NT2/D1 (cell line): Measurements from ENCODE around the gene MYRF.

Source experiments
- DNase-seq: peaks from one replicate; pipeline ENCODE4 v3.0.0-alpha.2; 2011; ENCODE audit warnings: low read depth, low spot score
- H3K27me3 ChIP-seq: 2 replicates; pipeline ENCODE4 v1.6.0; 2011; ENCODE audit warnings: mild to moderate bottlenecking; ENCODE audit not compliant: insufficient read length, insufficient read depth
- H3K36me3 ChIP-seq: 2 replicates; pipeline ENCODE4 v1.6.1; 2011; ENCODE audit warnings: mild to moderate bottlenecking, low read length, mixed read lengths; ENCODE audit not compliant: insufficient read depth, insufficient read length
- H3K4me1 ChIP-seq: 2 replicates; pipeline ENCODE4 v1.5.1; 2011; ENCODE audit not compliant: insufficient read depth, insufficient read length
- H3K4me3 ChIP-seq: 2 replicates; pipeline ENCODE4 v1.5.1; 2011; ENCODE audit warnings: low read depth; ENCODE audit not compliant: insufficient read length
- H3K9ac ChIP-seq: 2 replicates; pipeline ENCODE4 v1.6.0; 2011; ENCODE audit warnings: low read depth; ENCODE audit not compliant: insufficient read length
- H3K9me3 ChIP-seq: 2 replicates; pipeline ENCODE4 v1.5.1; 2011; ENCODE audit warnings: mild to moderate bottlenecking, low read length; ENCODE audit not compliant: insufficient read depth
- SUZ12 ChIP-seq: IDR thresholded peaks from 2 replicates; pipeline ENCODE4 v1.6.1; 2011; ENCODE audit not compliant: insufficient read length, insufficient read depth; ENCODE audit errors: extremely low read depth
- YY1 ChIP-seq: IDR thresholded peaks from 2 replicates; pipeline ENCODE4 v1.6.1; 2011; ENCODE audit not compliant: insufficient read length, insufficient read depth
- ZNF274 ChIP-seq: IDR thresholded peaks from 2 replicates; pipeline ENCODE4 v1.6.1; 2011; ENCODE audit warnings: mild to moderate bottlenecking, low read depth, low read length

Gene MYRF

GRCh38 chr11:61743486-61744095 lies 8.8 kb upstream of the MYRF start:
- H3K27me3 ChIP-seq = no peaks in the 10 kb centered on the region
- H3K4me3 ChIP-seq = no peak overlapping the region
- no peaks in the 10 kb centered on the region for H3K9me3 ChIP-seq
- TF ChIP-seq YY1 (no peak), ZNF274 (no peak), SUZ12 (no peak)
- H3K4me1 ChIP-seq = peaks cover 38% of the 10 kb centered on the region
- H3K9ac ChIP-seq = no peak overlapping the region
- H3K36me3 ChIP-seq = peaks cover 57% of the 10 kb centered on the region
- no peak for DNase-seq

GRCh38 chr11:61744181-61744580 lies 8.3 kb upstream of the MYRF start:
- H3K4me1 ChIP-seq = peaks cover 44% of the 10 kb centered on the region
- no peaks in the 10 kb centered on the region for H3K9me3 ChIP-seq
- TF ChIP-seq YY1 = no peak
- TF ChIP-seq ZNF274 = no peak
- no peak for TF ChIP-seq SUZ12
- H3K4me3 ChIP-seq = no peak overlapping the region
- DNase-seq = no peak
- no peaks in the 10 kb centered on the region for H3K27me3 ChIP-seq
- peaks cover 52% of the 10 kb centered on the region for H3K36me3 ChIP-seq
- no peak overlapping the region for H3K9ac ChIP-seq

DNA sequence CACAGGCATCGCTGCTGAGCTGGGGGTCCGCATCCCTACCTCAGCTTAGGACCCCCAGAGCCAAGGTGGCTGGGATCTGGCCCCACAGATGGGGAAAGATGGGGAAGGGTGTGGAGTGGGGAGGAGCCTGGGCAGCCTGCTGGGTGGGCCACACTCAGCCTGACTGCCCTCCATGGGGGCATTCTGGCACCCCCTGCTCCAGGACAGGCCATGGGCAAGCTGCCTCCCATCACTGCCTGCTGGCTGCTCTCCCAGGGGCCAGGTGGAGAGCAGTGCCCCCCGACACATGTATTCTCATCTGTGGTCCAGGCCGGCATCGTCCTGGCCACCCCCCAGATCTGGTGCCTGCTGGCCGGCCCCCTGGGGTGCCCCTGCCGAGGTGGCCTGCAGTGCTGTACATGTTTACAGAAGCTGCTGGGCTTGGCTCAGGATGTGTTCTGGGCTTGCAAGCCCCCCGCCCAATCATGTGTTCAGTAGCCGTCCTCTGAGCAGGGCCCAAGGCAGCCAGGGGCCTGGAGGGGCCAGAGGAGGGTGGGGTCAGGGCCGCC lies 7.8 kb upstream of the MYRF start:
- Histone ChIP-seq H3K4me3 (no peak overlapping the region), H3K9ac (no peak overlapping the region), H3K27me3 (no peaks in the 10 kb centered on the region), H3K9me3 (no peaks in the 10 kb centered on the region), H3K4me1 (peaks cover 45% of the 10 kb centered on the region), H3K36me3 (peaks cover 47% of the 10 kb centered on the region)
- DNase-seq = no peak
- TF ChIP-seq YY1 (no peak), ZNF274 (no peak), SUZ12 (no peak)

DNA sequence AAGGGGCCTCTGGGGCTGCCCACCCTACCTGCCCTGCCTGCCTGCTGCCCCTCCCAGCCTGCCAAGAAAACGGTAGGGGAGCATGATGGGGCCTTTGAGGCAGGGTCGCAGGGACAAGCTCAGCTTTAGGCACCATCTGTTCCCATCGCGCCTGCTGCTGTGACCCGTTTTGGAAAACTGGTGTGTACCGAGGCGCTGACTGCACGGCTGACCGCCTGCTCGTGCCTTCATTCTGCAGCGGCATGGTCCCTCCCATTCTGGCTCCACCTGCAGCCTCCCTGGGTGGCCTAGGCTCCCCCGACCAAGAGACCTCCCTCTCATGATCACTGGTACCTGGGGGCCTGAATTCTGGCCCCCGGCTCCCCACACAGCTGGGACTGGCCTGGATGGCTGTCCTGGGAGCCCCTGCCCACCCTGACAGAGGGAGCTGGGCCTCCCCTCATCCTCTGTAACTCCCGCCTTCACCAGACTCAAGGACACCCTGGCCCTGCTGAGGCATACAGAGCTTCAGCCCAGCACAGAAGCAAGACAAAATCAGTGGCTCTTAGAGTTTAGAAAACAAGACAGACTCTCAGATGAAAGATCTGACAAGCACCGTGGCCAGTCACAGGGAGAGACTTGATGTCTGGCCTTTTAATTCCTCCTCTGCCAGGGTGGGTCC lies 6.5 kb upstream of the MYRF start:
- Histone ChIP-seq H3K9me3 (no peaks in the 10 kb centered on the region), H3K9ac (peak overlapping the region; percentile 14), H3K36me3 (peaks cover 34% of the 10 kb centered on the region), H3K4me1 (peaks cover 51% of the 10 kb centered on the region), H3K4me3 (no peak overlapping the region), H3K27me3 (peaks cover 2% of the 10 kb centered on the region)
- DNase-seq = no peak
- TF ChIP-seq SUZ12 (no peak), ZNF274 (no peak)

DNA sequence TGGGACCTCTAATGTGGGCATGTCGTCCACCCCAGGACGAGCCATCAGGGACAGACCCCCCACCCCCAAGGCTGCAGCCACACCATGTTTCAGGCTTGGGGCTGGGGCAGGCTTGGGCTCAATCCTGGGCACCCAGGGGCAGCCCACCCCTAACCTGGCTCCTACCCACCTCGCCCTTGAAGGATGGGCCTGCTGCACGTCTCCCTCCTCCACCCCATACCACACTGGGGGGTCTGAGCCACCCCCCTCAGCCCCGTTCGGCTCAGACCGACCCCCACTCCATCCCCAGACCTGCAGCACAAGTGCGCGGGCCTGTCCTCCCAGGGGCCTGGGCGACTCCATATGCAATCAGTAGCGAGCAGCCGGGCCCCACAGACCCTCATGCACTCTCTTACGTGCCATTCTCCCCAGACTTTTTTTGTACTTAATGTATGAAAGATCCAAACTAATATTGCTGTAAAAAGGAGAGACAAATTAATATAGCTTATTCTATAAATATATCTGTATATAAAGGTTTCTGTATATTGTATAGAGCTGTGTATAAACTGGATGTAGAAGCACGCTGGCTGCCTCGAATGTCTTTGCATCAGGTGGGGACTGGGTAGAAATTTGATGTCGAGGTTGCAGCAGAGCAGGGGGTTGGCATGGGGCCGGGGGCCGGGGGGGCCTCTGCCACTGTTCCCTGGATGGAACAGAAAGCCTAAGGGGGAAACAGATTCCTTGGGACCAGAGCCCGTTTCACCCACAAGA lies 5.8 kb upstream of the MYRF start:
- Histone ChIP-seq H3K4me3 (no peak overlapping the region), H3K36me3 (peaks cover 28% of the 10 kb centered on the region), H3K9ac (no peak overlapping the region), H3K9me3 (no peaks in the 10 kb centered on the region), H3K27me3 (peaks cover 4% of the 10 kb centered on the region), H3K4me1 (peaks cover 53% of the 10 kb centered on the region)
- no peak for TF ChIP-seq SUZ12
- no peak for DNase-seq

GRCh38 chr11:61747192-61747966 lies 5.1 kb upstream of the MYRF start:
- peak; percentile 59 for DNase-seq
- Histone ChIP-seq H3K9ac (peak overlapping the region; percentile 62), H3K4me1 (peaks cover 53% of the 10 kb centered on the region), H3K4me3 (no peak overlapping the region), H3K9me3 (no peaks in the 10 kb centered on the region), H3K27me3 (peaks cover 9% of the 10 kb centered on the region), H3K36me3 (peaks cover 21% of the 10 kb centered on the region)
- TF ChIP-seq YY1 = no peak
- TF ChIP-seq SUZ12 = no peak
- no peak for TF ChIP-seq ZNF274

GRCh38 chr11:61747967-61748285 lies 4.5 kb upstream of the MYRF start:
- H3K9me3 ChIP-seq = no peaks in the 10 kb centered on the region
- H3K4me1 ChIP-seq = peaks cover 53% of the 10 kb centered on the region
- TF ChIP-seq YY1 = no peak
- no peak for TF ChIP-seq ZNF274
- TF ChIP-seq SUZ12 = no peak
- peaks cover 19% of the 10 kb centered on the region for H3K36me3 ChIP-seq
- peaks cover 13% of the 10 kb centered on the region for H3K27me3 ChIP-seq
- H3K9ac ChIP-seq = no peak overlapping the region
- no peak overlapping the region for H3K4me3 ChIP-seq
- DNase-seq = no peak
